ENCODE data around the gene SLC2A8.

The SLC2A8 gene

DNA sequence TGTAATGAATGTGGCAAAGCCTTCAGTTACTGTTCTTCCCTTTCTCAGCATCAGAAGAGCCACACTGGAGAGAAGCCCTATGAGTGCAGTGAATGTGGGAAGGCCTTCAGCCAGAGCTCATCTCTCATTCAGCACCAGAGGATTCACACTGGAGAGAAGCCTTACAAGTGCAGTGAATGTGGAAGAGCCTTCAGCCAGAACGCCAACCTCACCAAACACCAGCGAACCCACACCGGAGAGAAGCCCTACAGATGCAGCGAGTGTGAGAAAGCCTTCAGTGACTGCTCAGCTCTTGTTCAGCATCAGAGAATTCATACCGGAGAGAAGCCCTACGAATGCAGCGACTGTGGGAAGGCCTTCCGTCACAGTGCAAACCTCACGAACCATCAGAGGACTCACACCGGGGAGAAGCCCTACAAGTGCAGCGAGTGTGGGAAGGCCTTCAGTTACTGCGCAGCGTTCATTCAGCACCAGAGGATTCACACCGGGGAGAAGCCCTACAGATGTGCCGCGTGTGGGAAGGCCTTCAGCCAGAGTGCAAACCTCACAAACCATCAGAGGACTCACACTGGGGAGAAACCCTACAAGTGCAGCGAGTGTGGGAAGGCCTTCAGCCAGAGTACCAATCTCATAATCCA lies 47.4 kb downstream of the SLC2A8 start:
- no peak for DNase-seq

DNA sequence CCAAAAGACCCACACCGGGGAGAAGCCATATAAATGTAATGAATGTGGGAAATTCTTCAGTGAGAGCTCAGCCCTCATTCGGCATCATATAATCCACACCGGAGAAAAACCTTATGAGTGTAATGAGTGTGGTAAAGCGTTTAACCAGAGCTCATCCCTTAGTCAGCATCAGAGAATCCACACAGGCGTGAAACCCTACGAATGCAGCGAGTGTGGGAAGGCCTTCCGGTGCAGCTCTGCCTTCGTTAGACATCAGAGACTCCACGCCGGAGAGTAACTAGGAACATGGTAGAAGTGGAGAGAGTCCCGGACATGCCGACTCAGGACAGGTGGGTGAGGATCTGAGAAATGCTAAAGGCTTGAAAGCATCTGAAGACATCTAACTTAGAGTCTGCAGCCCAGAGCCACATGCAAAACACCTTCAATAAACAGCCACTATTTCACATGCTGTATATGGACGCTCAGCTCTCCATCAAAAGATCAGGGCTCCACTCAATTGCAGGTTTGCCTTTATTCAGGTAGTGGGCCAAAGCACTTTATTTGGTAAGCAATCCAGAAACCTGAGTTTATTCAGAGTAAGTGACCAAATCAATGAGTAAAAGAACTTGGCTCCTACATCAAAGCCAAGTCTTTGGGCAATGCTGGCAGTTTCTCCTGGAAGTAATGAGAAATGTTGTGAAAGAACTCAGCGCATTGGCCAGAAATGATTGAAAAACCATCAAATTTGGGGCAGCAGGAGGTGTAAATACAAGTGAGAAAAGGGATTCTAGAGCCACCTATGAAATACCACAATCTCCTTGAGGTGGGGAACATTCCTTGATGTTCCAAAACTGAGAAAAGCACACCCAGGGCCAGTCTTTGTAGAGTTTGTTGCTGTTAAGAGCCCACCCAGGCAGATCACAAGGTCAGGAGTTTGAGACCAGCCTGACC lies 48.2 kb downstream of the SLC2A8 start:
- DNase-seq = no peak

DNA sequence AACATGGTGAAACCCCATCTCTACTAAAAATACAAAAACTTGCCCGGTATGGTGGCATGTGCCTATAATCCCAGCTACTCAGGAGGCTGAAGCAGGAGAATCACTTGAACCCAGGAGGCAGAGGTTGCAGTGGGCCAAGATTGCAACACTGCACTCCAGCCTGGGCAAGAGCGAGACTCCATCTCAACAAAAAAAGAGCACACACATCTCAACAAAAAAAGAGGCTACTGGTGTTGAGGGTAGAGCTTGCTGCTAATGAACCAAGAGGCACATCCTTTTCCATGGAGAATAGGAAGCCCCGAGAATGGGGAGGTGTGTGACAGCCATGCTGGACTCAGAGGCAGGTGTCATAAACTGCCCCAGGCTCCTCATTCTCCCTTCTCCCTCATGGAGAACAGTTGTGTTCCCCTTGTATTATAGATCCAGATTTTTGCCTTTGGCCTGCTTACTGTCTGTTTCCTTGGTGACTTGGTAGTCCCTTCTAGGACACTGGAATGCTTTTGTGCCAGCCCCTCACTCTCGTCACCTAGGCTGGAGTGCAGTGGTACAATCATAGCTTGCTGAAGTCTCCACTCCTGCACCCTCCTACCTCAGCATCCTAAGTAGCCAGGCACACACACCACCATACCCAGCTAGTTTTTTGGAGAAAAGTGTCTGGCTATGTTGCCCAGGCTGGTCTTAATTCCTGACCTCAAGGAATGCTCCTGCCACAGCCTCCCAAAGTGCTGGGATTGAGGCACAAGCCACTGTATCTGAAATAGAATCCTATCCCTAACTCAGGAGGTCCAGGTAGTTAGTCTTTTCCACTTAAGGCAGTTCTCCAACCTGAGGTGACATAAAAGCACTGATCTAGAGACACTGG lies 49.1 kb downstream of the SLC2A8 start:
- no peak for DNase-seq

DNA sequence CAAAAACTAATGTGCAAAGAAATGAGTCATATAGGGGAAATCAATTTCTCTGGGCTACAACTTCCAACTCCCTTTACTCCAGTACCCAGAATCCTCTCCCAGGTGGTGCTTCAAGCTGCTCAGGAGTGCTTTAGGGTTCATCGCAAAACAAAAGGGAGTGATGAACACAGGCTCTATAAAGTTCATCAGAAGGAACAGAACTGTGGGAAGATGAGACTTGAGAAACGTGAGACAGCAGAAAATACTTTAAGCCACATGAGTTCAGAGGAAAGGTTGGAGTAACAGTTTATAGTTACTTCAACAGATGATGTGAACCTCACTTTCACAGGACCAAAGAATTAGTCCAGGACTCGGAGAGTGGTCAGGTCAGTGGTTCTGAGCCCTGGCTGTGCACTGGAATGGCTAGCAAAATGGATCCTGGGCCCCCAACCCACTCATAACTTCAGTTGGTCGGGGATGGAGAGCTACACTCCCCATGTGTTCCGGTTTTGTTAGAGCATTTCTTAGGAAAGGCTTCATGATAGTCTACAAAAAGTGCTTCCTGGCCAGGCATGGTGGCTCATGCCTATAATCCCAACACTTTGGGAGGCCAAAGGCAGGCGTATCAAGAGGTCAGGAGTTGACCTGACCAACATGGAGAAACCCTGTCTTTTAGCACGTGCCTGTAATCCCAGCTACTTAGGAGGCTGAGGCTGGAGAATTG lies 49.9 kb downstream of the SLC2A8 start:
- DNase-seq = no peak

DNA sequence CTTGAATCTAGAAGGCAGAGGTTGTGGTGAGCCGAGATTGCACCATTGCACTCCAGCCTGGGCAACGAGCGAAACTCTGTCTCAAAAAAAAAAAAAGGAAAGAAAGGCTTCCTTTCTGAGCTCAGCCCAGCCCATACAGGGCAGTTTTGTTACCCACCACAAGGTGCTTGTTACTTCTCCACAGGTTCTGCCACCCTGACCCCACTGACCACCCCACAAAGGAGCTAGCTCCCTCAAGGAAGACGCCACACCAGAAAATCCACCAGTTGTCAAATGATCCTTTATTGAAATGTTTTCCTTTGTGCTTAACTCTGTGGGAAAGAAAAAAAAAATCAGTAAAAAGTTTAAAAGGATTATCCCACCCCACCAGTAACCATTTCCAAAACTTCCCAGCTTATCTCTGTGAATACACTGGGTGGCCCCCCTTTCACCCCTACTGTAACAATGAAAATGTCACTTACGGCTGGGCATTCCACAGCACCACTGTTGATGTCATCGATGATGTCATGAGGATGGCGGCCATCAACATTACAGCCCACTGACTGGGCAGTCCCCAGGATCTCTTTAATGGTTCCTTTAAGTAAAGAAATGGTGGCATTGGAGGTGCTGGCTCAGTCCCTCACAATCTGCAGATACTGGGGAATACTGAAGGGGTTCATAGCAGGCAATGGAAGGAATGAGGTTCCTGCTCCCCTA lies 50.6 kb downstream of the SLC2A8 start:
- no peak for DNase-seq

DNA sequence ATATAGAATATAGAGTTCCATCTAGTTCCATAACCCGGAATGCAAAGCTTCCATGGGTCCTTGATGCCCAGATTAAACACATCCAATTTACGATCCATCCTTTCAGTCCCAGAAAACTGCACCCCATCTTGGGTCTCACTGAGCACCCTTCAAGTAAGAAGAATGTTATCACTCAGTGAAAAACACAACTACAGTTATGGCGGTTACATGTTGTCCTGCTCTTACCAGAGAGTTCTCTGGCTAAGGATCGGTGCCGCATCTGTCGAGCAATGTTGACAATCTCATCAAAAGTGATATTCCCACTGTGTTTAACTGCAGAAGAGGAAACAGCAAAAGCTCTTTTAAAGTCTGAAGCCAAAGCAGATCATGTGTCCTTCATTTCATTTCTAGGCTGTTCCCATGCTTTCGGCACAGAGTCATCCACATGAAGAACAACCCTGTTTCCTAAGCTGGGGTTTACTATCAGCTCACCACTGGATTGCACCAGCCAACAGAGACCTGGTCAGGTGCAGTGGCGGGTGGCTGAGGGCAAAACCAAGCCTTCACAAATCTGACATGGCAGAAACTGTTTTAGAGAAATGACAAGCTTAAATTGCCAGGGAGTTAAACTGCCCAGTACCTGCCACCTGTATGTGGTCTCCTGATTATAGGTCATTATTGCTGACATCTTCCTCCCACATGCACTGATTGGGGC lies 51.3 kb downstream of the SLC2A8 start:
- no peak for DNase-seq

DNA sequence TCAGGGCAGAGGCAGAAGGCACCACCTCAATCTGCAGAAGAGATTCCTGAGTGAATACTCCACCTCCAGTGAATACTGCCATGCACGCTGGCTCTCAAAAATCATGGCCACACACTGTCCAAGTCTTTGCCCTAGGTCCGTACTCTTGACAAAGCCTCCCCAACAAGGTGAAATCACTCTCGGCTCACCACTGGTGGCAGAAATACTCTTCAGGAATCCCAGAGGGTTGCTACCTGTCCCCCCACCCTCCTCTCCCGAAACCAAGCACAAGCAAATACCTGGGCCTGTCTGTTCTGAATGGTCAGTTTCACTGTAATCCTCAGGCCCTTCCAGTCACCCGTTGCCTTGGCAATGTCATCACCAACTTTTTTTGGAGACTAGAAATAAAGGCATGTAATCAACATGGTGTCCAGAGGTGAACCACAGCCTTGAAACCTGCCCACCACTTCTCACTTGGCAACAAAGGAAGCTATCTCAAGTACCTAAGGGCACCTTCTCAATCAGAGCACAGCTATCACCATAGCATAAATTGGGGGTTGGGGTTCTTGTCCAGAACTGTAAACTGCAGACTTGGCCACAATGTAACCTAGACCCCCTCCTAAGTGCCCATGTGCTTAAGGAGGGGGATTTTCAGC lies 52.5 kb downstream of the SLC2A8 start:
- no peak for DNase-seq

DNA sequence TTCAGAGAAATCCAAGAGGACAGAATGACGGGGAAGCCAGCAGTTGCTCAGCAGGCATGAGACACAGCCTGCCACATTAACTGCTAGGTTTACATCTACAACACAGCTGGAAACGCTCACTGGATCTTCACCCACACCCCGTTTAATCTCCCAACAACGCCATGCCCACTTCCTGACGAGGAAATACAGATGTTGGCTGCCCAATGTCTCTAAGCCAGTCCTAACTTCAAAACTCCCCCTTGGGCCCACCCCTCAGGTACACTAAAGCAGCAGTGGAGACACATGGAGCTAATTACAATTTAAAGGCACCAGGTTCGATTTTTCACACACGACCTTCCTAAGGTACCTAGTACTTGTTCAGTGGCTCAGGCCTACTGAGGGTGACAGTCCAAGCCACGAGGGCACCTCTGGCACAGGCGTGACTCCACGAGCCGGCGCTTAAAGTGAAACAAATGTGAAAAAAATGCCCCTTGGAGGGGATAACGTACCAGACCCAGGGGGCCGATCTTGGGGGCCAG lies 53.3 kb downstream of the SLC2A8 start:
- no peak for DNase-seq

DNA sequence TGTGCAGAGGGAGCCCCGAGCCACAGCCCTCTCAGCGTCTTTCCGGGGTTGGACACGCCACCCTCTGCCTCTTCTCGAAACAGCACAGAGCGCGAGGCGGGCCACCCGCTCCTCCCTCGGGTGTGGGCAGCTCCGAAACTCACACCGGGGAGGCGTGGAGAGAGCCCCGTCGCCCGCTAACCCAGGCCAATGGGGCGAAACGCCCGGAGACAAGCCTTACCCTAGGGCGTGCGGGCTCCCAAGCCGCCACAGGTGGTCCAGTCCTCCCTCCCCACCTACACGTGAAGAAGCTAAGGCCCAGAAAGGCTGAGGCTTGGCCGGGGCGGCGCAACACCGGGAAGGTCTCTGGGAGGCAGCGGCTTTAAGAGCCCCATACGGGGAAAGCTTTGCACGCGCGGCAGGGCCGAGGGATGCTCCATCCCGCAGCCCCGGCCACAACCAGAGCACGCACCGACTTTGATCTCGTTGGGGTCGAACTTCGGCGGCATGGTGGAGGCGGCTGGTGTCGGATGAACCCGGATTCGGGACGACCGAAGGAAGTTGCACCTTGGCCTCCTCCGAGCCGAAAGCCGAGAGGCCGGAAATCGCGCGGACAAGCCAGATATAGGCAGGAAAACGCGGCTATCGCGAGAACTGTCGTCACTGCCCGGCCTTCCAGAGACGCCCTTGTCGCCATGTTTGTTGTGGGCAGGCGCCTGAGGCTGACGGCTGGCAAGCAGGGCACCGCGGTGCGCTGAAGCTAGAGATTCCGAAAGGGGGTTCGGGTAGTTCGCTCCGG lies 54.0 kb downstream of the SLC2A8 start, which contains the start of the genes LRSAM1 and RPL12:
Gene LRSAM1, plus strand, starts transcription at position 681 of the 778 bp plus-strand sequence. CDS start 3,018 bp downstream, outside the sequence.
Gene RPL12, minus strand, starts transcription at position 577 of the 778 bp plus-strand sequence. Its CDS starts 89 bp downstream, at position 488.
- peak; percentile 98 to 100 (median 99) for DNase-seq

DNA sequence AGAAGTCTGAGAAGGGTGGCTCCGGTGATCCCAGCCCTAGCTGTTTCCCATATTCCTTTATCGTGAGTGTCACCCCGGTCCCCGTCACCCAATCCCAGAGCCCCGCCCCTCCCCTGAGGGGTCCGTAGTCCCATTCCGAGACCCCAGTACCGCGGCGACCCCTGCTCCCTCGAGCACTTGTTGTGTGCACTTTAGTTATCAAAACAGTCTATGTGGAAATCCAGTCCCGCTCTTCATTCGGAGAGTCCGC lies 54.6 kb downstream of the SLC2A8 start:
- DNase-seq = no peak

DNA sequence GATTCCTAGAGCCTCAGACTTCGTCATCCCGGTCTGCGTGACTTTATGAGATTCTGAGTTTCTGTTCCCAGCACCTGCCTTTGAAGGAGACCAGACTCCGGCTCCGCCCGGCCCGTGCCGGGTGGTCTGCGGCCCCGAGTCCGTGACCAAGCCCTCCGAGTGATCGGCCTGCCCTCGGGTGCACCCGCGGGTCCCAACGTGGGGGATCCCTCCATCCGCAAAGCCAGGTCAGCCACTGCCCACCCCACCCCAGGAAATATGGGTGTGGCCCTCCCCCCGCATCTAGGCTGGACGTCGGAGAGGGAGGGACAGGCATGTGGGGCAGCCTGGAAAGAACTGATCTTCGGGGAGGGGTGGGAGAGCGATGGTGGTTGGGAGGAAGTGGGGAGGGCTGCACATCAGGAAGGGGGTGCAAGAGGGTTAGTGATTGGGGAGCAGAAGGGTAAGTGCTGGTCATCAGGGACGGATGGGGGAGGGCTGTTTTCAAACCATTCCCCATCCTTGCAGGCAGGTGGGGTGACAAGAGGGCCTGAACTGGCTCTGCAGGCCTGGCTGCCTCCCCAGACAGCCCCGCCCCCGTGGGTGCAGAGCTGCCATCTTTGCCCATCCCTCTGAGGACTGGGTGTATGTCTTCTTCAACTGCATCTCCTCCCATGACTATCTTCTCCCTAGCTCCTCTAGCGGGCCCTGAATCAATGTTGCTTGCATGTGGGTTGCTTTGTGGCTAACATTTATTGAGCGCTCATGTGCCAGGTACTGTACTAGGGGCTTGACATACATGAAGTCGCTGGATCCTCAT lies 55.1 kb downstream of the SLC2A8 start:
- DNase-seq = peak in 2 of 4 experiments; percentile 19 to 24

DNA sequence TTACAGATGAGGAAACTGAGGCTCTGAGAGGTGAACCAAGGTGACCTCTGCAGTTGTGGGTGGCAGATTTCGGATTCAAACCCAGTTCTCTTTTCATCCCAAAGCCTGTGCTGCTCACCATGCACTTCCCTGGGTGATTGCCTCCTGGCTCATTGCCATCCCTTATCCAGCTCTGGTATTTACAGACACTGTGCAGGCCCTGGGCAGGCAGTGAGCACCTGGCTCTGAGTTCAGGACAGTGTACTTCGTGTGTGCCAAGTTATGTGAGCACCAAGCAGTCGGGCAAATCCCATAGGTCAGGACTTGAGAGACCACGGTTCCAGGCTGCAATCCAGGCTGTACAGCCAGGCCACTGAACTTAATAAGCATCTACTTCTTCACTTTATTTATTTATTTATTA lies 55.7 kb downstream of the SLC2A8 start:
- DNase-seq = no peak

DNA sequence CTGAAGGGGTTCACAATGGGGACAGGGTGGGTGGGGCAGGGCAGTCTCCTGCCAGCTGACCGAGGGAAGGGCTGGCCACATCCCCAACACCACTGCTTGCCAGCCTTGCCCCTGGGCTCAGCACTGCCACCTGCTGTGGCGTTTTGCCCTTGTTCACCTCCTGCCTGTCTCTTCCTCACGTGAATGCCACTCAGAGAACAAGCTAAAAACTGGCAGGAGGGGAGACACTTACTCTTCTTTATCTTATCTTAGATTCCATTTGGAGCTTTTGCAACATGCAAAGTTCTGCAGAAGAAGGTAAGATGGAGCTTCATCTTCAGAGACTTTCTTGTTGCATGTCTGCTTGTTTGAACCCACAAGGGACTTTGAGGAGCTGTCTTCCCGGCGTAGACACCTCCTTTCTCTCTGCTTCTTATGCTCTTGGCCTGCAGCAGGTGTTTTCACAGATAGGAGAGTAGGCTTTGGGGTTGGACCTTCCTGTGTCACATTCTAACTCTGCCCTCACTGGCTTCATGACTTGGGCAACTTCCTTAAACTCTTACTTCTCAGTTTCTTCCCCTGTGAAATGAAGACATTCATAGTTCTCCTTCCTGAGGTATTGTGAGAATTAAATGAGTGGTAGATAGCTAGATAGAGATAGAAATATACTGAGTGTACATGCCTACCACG lies 58.5 kb downstream of the SLC2A8 start:
- peak in 1 of 4 experiments; percentile 4 for DNase-seq

DNA sequence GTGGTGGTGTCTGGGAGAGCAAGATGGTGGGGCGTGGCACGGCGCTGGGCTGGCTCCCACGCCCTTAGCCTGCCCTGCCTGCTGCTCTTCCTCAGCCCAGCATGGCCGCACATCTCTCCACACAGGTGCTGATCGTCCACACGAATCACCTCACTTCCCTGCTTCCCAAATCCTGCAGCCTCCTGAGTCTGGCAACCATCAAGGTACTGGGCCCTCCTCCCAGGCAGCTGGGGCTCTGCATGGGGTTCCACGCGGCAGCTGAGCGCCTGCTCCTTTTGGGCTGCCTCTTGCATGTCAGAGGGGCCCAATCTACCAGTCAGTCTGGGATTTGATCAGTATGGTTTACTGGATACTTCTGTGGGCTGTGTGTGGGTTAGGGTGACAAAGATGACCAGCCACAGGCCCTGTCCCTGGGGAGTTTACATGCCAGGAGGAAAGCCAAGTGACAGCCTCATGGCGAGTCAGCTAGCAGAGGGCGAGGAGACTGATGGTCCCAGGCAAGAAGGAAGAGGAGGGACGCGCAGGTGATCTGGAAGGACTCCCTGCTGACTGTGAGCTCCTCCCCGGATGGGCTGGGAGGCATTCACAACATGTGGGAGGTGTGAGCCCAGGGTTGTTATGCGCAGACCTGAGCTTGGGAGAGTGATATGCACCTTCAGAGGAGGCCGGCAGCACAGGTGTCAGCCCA lies 60.4 kb downstream of the SLC2A8 start:
- no peak for DNase-seq
